Skeletal muscle tissue (tissue), 4 donors: Measurements from ENCODE around the gene ARHGAP44. TPM values are rescaled to one million over a fixed set of nuclear protein-coding genes. Genes with fewer than 3 reads are reported as not detected.

Source experiments
- H3K27ac ChIP-seq: one replicate; pipeline ENCODE4 v1.7.0; 2013; ENCODE audit warnings: mild to moderate bottlenecking, low read depth, low read length, inconsistent platforms
- H3K27me3 ChIP-seq, 3 donors: one replicate each; pipeline ENCODE4 v1.7.0; 2013; ENCODE audit warnings: low read length in 3 of 3; ENCODE audit not compliant: control insufficient read depth in 3 of 3, insufficient read depth in 3 of 3
- H3K36me3 ChIP-seq, 3 donors: one replicate each; pipeline ENCODE4 v1.7.0; 2013; ENCODE audit warnings: low read length in 3 of 3; ENCODE audit not compliant: control insufficient read depth in 3 of 3, insufficient read depth in 3 of 3
- H3K4me1 ChIP-seq, 3 donors: one replicate each; pipeline ENCODE4 v1.7.0; 2013; ENCODE audit warnings: low read length in 3 of 3, mild to moderate bottlenecking in 3 of 3; ENCODE audit not compliant: control insufficient read depth in 3 of 3, insufficient read depth in 3 of 3
- H3K4me3 ChIP-seq, 3 donors: one replicate each; pipeline ENCODE4 v1.7.0; 2013; ENCODE audit warnings: low read length in 3 of 3
- H3K9ac ChIP-seq, 3 donors: one replicate each; pipeline ENCODE4 v1.7.0; 2013; ENCODE audit warnings: low read length in 3 of 3, mild to moderate bottlenecking in 3 of 3, moderate library complexity in 2 of 3, low read depth in 1 of 3
- H3K9me3 ChIP-seq, 3 donors: one replicate each; pipeline ENCODE4 v1.7.0; 2013; ENCODE audit warnings: low read length in 3 of 3; ENCODE audit not compliant: control insufficient read depth in 3 of 3
- total RNA-seq: library from RNA; depleted of rRNA; stranded (reverse); fragments of >200 nt; gene quantifications from one replicate; pipeline ENCODE4 v1.2.3, GENCODE V29; 2014
- donor health status: Osteomylitis.

The ARHGAP44 gene
- total RNA-seq, 1 donor from 2014 or later, result 3.7 TPM

GRCh38 chr17:12995106-12995895, 206.0 kb downstream of the ARHGAP44 start:
- Histone ChIP-seq H3K36me3 (peaks cover 83 to 94% (median 94%) of the 10 kb centered on the region in 3 donors), H3K9ac (no peak overlapping the region), H3K27ac (no peak overlapping the region), H3K9me3 (no peaks in the 10 kb centered on the region), H3K4me1 (peaks cover 0 to 2% (median 0%) of the 10 kb centered on the region in 3 donors), H3K27me3 (no peaks in the 10 kb centered on the region), H3K4me3 (no peak overlapping the region)

- H3K9ac ChIP-seq, result no peak overlapping the region
- no peak overlapping the region for H3K27ac ChIP-seq
- no peaks in the 10 kb centered on the region for H3K27me3 ChIP-seq
- H3K9me3 ChIP-seq, result no peaks in the 10 kb centered on the region
- peaks cover 89 to 97% (median 96%) of the 10 kb centered on the region in 3 donors for H3K36me3 ChIP-seq
- H3K4me1 ChIP-seq, result no peaks in the 10 kb centered on the region
- H3K4me3 ChIP-seq, result no peak overlapping the region
Measured at GRCh38 chr17:12995896-12996295, 206.6 kb downstream of the ARHGAP44 start.

- Histone ChIP-seq H3K4me3 (no peak overlapping the region), H3K9ac (no peak overlapping the region), H3K4me1 (no peaks in the 10 kb centered on the region), H3K27me3 (no peaks in the 10 kb centered on the region), H3K27ac (no peak overlapping the region), H3K9me3 (no peaks in the 10 kb centered on the region), H3K36me3 (peaks cover 90 to 94% (median 94%) of the 10 kb centered on the region in 3 donors)
Measured at GRCh38 chr17:12996357-12996756, 207.1 kb downstream of the ARHGAP44 start.

GRCh38 chr17:12996941-12997340, 207.6 kb downstream of the ARHGAP44 start:
- H3K36me3 ChIP-seq, result peaks cover 88 to 94% (median 93%) of the 10 kb centered on the region in 3 donors
- H3K27ac ChIP-seq, result no peak overlapping the region

GRCh38 chr17:12998461-12998860, 209.2 kb downstream of the ARHGAP44 start:
- no peak overlapping the region for H3K4me3 ChIP-seq
- H3K4me1 ChIP-seq, result peaks cover 0 to 7% (median 3%) of the 10 kb centered on the region in 3 donors
- H3K9me3 ChIP-seq, result no peaks in the 10 kb centered on the region
- no peak overlapping the region for H3K9ac ChIP-seq
- H3K27me3 ChIP-seq, result no peaks in the 10 kb centered on the region
- no peak overlapping the region for H3K27ac ChIP-seq
- H3K36me3 ChIP-seq, result peaks cover 88 to 93% (median 90%) of the 10 kb centered on the region in 3 donors

More at GRCh38 chr17:12996941-12997340, 207.6 kb downstream of the ARHGAP44 start:
- Histone ChIP-seq H3K9ac (no peak overlapping the region), H3K9me3 (no peaks in the 10 kb centered on the region), H3K4me3 (no peak overlapping the region), H3K4me1 (no peaks in the 10 kb centered on the region), H3K27me3 (no peaks in the 10 kb centered on the region)

GRCh38 chr17:12998874-12999273, 209.6 kb downstream of the ARHGAP44 start:
- Histone ChIP-seq H3K4me1 (peaks cover 0 to 11% (median 7%) of the 10 kb centered on the region in 3 donors), H3K36me3 (peaks cover 88 to 93% (median 90%) of the 10 kb centered on the region in 3 donors), H3K4me3 (no peak overlapping the region)

GRCh38 chr17:13000561-13000960, 211.3 kb downstream of the ARHGAP44 start:
- H3K27me3 ChIP-seq, result no peaks in the 10 kb centered on the region
- H3K9ac ChIP-seq, result no peak overlapping the region
- H3K4me3 ChIP-seq, result no peak overlapping the region
- H3K36me3 ChIP-seq, result peaks cover 82 to 93% (median 82%) of the 10 kb centered on the region in 3 donors
- peaks cover 0 to 13% (median 8%) of the 10 kb centered on the region in 3 donors for H3K4me1 ChIP-seq
- no peak overlapping the region for H3K27ac ChIP-seq
- H3K9me3 ChIP-seq, result no peaks in the 10 kb centered on the region

More at GRCh38 chr17:12998874-12999273, 209.6 kb downstream of the ARHGAP44 start:
- Histone ChIP-seq H3K27ac (no peak overlapping the region), H3K27me3 (no peaks in the 10 kb centered on the region), H3K9me3 (no peaks in the 10 kb centered on the region), H3K9ac (no peak overlapping the region)

GRCh38 chr17:13001991-13002615, 212.8 kb downstream of the ARHGAP44 start:
- Histone ChIP-seq H3K27me3 (no peaks in the 10 kb centered on the region), H3K9ac (no peak overlapping the region), H3K4me3 (no peak overlapping the region), H3K27ac (no peak overlapping the region), H3K9me3 (no peaks in the 10 kb centered on the region), H3K36me3 (peaks cover 70 to 83% (median 72%) of the 10 kb centered on the region in 3 donors), H3K4me1 (peaks cover 0 to 13% (median 8%) of the 10 kb centered on the region in 3 donors)

- H3K9me3 ChIP-seq, result no peaks in the 10 kb centered on the region
- no peak overlapping the region for H3K4me3 ChIP-seq
- no peak overlapping the region for H3K27ac ChIP-seq
- no peaks in the 10 kb centered on the region for H3K27me3 ChIP-seq
- H3K9ac ChIP-seq, result peak overlapping the region in 1 of 3 donors; percentile 7
- peaks cover 66 to 81% (median 67%) of the 10 kb centered on the region in 3 donors for H3K36me3 ChIP-seq
- peaks cover 0 to 13% (median 8%) of the 10 kb centered on the region in 3 donors for H3K4me1 ChIP-seq
Measured at GRCh38 chr17:13002761-13003453, 213.6 kb downstream of the ARHGAP44 start.
